ENCODE data around the gene MALSU1.

GRCh38 chr7:23349484-23350157 lies 50.5 kb downstream of the MALSU1 start:
- no peak for TF ChIP-seq CTCF (IDR thresholded peaks at IDR 0.05)
- no peak for TF ChIP-seq POLR2A (IDR thresholded peaks at IDR 0.05)
- no peak for TF ChIP-seq EP300 (IDR thresholded peaks at IDR 0.05)
- no peak for TF ChIP-seq POLR2AphosphoS5 (IDR thresholded peaks at IDR 0.05)

All from gastroesophageal sphincter (tissue), 3 donors.